T-helper 1 cell treated with Interleukin-12 subunit alpha and Interleukin-12 subunit beta and Interleukin-4 antibody, amounts not matched to agents 30 μg/mL and 1 μg/mL, for 36 hours (primary cell): ENCODE measurements around the gene GRK3.
"Not testable (repeated sequence)": the region's sequence is repeated elsewhere in the genome, so short reads cannot be mapped to it uniquely, and the experiment has no call there.

Experiments
- H3K27ac Mint-ChIP-seq: one replicate; pipeline ENCODE4 v1.8.0; 2021; ENCODE audit warnings: mild to moderate bottlenecking, mixed read lengths
- H3K27me3 Mint-ChIP-seq: one replicate; pipeline ENCODE4 v1.8.0; 2021; ENCODE audit warnings: low read depth, mixed read lengths
- H3K36me3 Mint-ChIP-seq: one replicate; pipeline ENCODE4 v1.8.0; 2021; ENCODE audit warnings: low read depth, mixed read lengths
- H3K4me1 Mint-ChIP-seq: one replicate; pipeline ENCODE4 v1.8.0; 2021; ENCODE audit warnings: low read depth, mixed read lengths
- H3K4me3 Mint-ChIP-seq: one replicate; pipeline ENCODE4 v1.8.0; 2021; ENCODE audit warnings: mild to moderate bottlenecking, moderate library complexity, mixed read lengths
- H3K9me3 Mint-ChIP-seq: one replicate; pipeline ENCODE4 v1.8.0; 2021; ENCODE audit warnings: mixed read lengths

The GRK3 gene

GRCh38 chr22:25573841-25574240 lies 9.4 kb downstream of the GRK3 start:
- Mint-ChIP-seq H3K36me3 (peaks cover 33% of the 10 kb centered on the region), H3K4me1 (peaks cover 49% of the 10 kb centered on the region)

GRCh38 chr22:25574736-25575135 lies 10.3 kb downstream of the GRK3 start:
- Mint-ChIP-seq H3K4me1 (peaks cover 46% of the 10 kb centered on the region), H3K27ac (no peak overlapping the region), H3K36me3 (peaks cover 33% of the 10 kb centered on the region), H3K27me3 (no peaks in the 10 kb centered on the region), H3K9me3 (no peaks in the 10 kb centered on the region), H3K4me3 (no peak overlapping the region)

More at GRCh38 chr22:25573841-25574240, 9.4 kb downstream of the GRK3 start:
- no peak overlapping the region for H3K27ac Mint-ChIP-seq
- H3K27me3 Mint-ChIP-seq = no peaks in the 10 kb centered on the region
- no peak overlapping the region for H3K4me3 Mint-ChIP-seq
- H3K9me3 Mint-ChIP-seq = no peaks in the 10 kb centered on the region

- H3K9me3 Mint-ChIP-seq, H3K27me3 Mint-ChIP-seq, H3K4me3 Mint-ChIP-seq, H3K27ac Mint-ChIP-seq: not testable (repeated sequence)
- Mint-ChIP-seq H3K36me3 (peaks cover 35% of the 10 kb centered on the region), H3K4me1 (peaks cover 45% of the 10 kb centered on the region)
Measured at GRCh38 chr22:25575674-25576392, 11.4 kb downstream of the GRK3 start.

- Mint-ChIP-seq H3K4me1 (peaks cover 22% of the 10 kb centered on the region), H3K36me3 (peaks cover 12% of the 10 kb centered on the region)
- not testable (repeated sequence) for H3K27ac Mint-ChIP-seq, H3K27me3 Mint-ChIP-seq, H3K4me3 Mint-ChIP-seq, H3K9me3 Mint-ChIP-seq
Measured at GRCh38 chr22:25581452-25581851, 17.0 kb downstream of the GRK3 start.

- Mint-ChIP-seq H3K27me3 (no peaks in the 10 kb centered on the region), H3K9me3 (no peaks in the 10 kb centered on the region), H3K36me3 (peaks cover 16% of the 10 kb centered on the region), H3K4me1 (peaks cover 25% of the 10 kb centered on the region), H3K27ac (no peak overlapping the region), H3K4me3 (no peak overlapping the region)
Measured at GRCh38 chr22:25582946-25583345, 18.5 kb downstream of the GRK3 start.

- H3K27ac Mint-ChIP-seq, H3K9me3 Mint-ChIP-seq, H3K4me3 Mint-ChIP-seq, H3K27me3 Mint-ChIP-seq: not testable (repeated sequence)
- H3K4me1 Mint-ChIP-seq = peaks cover 24% of the 10 kb centered on the region
- H3K36me3 Mint-ChIP-seq = peaks cover 16% of the 10 kb centered on the region
Measured at GRCh38 chr22:25584993-25585392, 20.5 kb downstream of the GRK3 start.

GRCh38 chr22:25589664-25590063 lies 25.2 kb downstream of the GRK3 start:
- Mint-ChIP-seq H3K36me3 (peaks cover 32% of the 10 kb centered on the region), H3K9me3 (peaks cover 19% of the 10 kb centered on the region), H3K4me1 (peaks cover 15% of the 10 kb centered on the region)
- H3K4me3 Mint-ChIP-seq, H3K27me3 Mint-ChIP-seq, H3K27ac Mint-ChIP-seq: not testable (repeated sequence)

- peaks cover 22% of the 10 kb centered on the region for H3K4me1 Mint-ChIP-seq
- H3K36me3 Mint-ChIP-seq = peaks cover 47% of the 10 kb centered on the region
- not testable (repeated sequence) for H3K27ac Mint-ChIP-seq, H3K4me3 Mint-ChIP-seq, H3K27me3 Mint-ChIP-seq
- peaks cover 34% of the 10 kb centered on the region for H3K9me3 Mint-ChIP-seq
Measured at GRCh38 chr22:25593323-25593722, 28.8 kb downstream of the GRK3 start.

GRCh38 chr22:25598609-25599008 lies 34.1 kb downstream of the GRK3 start:
- Mint-ChIP-seq H3K9me3 (peaks cover 23% of the 10 kb centered on the region), H3K36me3 (peaks cover 34% of the 10 kb centered on the region), H3K4me3 (no peak overlapping the region), H3K27me3 (no peaks in the 10 kb centered on the region), H3K27ac (peak overlapping the region; percentile 2), H3K4me1 (peaks cover 21% of the 10 kb centered on the region)

- no peak overlapping the region for H3K27ac Mint-ChIP-seq
- H3K27me3 Mint-ChIP-seq = no peaks in the 10 kb centered on the region
- H3K36me3 Mint-ChIP-seq = peaks cover 17% of the 10 kb centered on the region
- H3K9me3 Mint-ChIP-seq = peaks cover 6% of the 10 kb centered on the region
- no peak overlapping the region for H3K4me3 Mint-ChIP-seq
- peaks cover 20% of the 10 kb centered on the region for H3K4me1 Mint-ChIP-seq
Measured at GRCh38 chr22:25602445-25602844, 38.0 kb downstream of the GRK3 start.

GRCh38 chr22:25602916-25603315 lies 38.4 kb downstream of the GRK3 start:
- peaks cover 15% of the 10 kb centered on the region for H3K4me1 Mint-ChIP-seq
- H3K4me3 Mint-ChIP-seq = no peak overlapping the region
- H3K27me3 Mint-ChIP-seq = no peaks in the 10 kb centered on the region
- H3K27ac Mint-ChIP-seq = no peak overlapping the region
- peaks cover 15% of the 10 kb centered on the region for H3K36me3 Mint-ChIP-seq
- H3K9me3 Mint-ChIP-seq = peaks cover 2% of the 10 kb centered on the region

GRCh38 chr22:25605146-25605545 lies 40.7 kb downstream of the GRK3 start:
- not testable (repeated sequence) for H3K4me3 Mint-ChIP-seq, H3K27me3 Mint-ChIP-seq, H3K27ac Mint-ChIP-seq, H3K9me3 Mint-ChIP-seq, H3K4me1 Mint-ChIP-seq
- peaks cover 11% of the 10 kb centered on the region for H3K36me3 Mint-ChIP-seq

GRCh38 chr22:25605565-25605964 lies 41.1 kb downstream of the GRK3 start:
- not testable (repeated sequence) for H3K27me3 Mint-ChIP-seq, H3K9me3 Mint-ChIP-seq, H3K27ac Mint-ChIP-seq, H3K4me1 Mint-ChIP-seq, H3K4me3 Mint-ChIP-seq
- H3K36me3 Mint-ChIP-seq = peaks cover 14% of the 10 kb centered on the region

- H3K27me3 Mint-ChIP-seq, H3K27ac Mint-ChIP-seq, H3K4me1 Mint-ChIP-seq, H3K4me3 Mint-ChIP-seq: not testable (repeated sequence)
- peaks cover 19% of the 10 kb centered on the region for H3K9me3 Mint-ChIP-seq
- peaks cover 32% of the 10 kb centered on the region for H3K36me3 Mint-ChIP-seq
Measured at GRCh38 chr22:25611284-25611683, 46.8 kb downstream of the GRK3 start.

GRCh38 chr22:25613131-25613530 lies 48.7 kb downstream of the GRK3 start:
- not testable (repeated sequence) for H3K27me3 Mint-ChIP-seq
- H3K9me3 Mint-ChIP-seq = peaks cover 21% of the 10 kb centered on the region
- H3K36me3 Mint-ChIP-seq = peaks cover 32% of the 10 kb centered on the region

GRCh38 chr22:25613558-25613957 lies 49.1 kb downstream of the GRK3 start:
- Mint-ChIP-seq H3K36me3 (peaks cover 33% of the 10 kb centered on the region), H3K9me3 (peaks cover 21% of the 10 kb centered on the region)
- H3K4me1 Mint-ChIP-seq, H3K27ac Mint-ChIP-seq, H3K4me3 Mint-ChIP-seq, H3K27me3 Mint-ChIP-seq: not testable (repeated sequence)

More at GRCh38 chr22:25613131-25613530, 48.7 kb downstream of the GRK3 start:
- H3K4me1 Mint-ChIP-seq, H3K4me3 Mint-ChIP-seq, H3K27ac Mint-ChIP-seq: not testable (repeated sequence)
